ENCODE measurements around the gene GOLGA8A.
"Not testable (repeated sequence)": the region's sequence is repeated elsewhere in the genome, so short reads cannot be mapped to it uniquely, and the experiment has no call there.

GRCh38 chr15:34389594-34390086 lies 48.0 kb downstream of the GOLGA8A start:
- TF ChIP-seq EP300, POLR2A, POLR2AphosphoS5 (IDR thresholded peaks at IDR 0.05): not testable (repeated sequence)
